HG03175 (cell line): Measurements from ENCODE around the gene PCCB.
"Not testable (repeated sequence)": the region's sequence is repeated elsewhere in the genome, so short reads cannot be mapped to it uniquely, and the experiment has no call there.

Experiments used
- ATAC-seq: cut with Tn5 transposase; IDR thresholded peaks from one replicate; pipeline ENCODE4 v1.9.1; 2021; ENCODE audit warnings: mild to moderate bottlenecking, moderate library complexity; ENCODE audit not compliant: unreplicated experiment

Gene PCCB

GRCh38 chr3:136250059-136250902 lies at the start of gene PCCB:
Gene PCCB (plus strand): TSS chr3:136250340. CDS start chr3:136250376, 36 bp downstream.
- ATAC-seq, result peak; percentile 99

GRCh38 chr3:136207489-136208115 lies 42.5 kb upstream of the PCCB start:
- ATAC-seq, result no peak

GRCh38 chr3:136209921-136210320 lies 40.2 kb upstream of the PCCB start:
- no peak for ATAC-seq

- ATAC-seq, result no peak
Measured at GRCh38 chr3:136211547-136211946, 38.6 kb upstream of the PCCB start.

GRCh38 chr3:136222746-136223145 lies 27.4 kb upstream of the PCCB start:
- not testable (repeated sequence) for ATAC-seq

- ATAC-seq, result no peak
Measured at GRCh38 chr3:136232413-136232812, 17.7 kb upstream of the PCCB start.

DNA sequence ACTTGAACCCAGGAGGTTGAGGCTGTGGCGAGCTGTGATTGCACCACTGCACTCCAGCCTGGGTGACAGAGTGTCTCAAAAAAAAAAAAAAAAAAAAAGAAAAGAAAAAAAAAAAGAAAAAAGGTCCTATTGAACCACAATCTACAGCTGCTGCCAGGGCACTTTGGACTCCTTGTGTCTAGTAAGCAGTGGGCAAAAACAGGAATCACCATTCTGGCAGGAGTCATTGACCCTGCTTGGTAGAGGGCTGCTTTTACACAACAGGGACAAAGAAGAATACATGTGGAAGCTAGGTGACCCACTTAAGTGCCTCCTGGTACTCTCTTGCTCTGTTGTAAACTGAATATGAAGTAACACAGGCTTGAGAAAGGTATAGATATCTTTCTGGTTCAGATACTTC lies 14.6 kb upstream of the PCCB start:
- no peak for ATAC-seq

- no peak for ATAC-seq
Measured at GRCh38 chr3:136236109-136236508, 14.0 kb upstream of the PCCB start.

- ATAC-seq, result no peak
Measured at GRCh38 chr3:136237103-136237502, 13.0 kb upstream of the PCCB start.

DNA sequence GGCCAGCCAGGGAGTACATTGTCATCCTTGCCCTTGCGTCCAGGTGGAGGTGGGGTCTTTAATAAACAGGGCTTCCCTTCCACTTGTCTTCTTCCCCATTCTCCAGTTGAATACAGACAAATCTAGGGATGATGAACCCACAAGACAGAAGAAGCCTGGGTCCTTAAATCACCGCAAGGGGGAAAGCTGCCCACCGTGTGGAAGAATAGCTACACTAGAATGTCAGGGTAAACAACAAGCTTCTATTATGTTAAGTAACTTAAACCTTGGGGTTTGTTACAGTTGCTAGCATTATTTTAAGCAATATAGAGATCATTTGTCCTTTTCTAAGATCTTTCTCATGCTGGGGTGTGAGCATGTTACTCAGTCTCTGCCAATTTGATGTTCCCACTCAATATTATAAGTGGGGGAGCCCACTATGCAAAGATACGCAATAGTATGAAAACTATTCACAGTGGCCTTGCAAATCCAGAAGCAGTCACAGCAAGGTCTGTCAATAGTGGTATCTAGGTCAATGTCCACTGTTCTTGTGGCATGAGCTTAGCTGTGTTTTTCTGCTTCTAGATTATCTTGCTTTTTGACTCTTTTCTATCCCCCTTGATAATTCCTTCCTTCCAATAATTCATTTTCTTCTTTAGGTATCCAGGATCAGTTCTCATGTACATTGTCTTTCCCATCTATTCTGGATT lies 12.0 kb upstream of the PCCB start:
- ATAC-seq, result no peak

DNA sequence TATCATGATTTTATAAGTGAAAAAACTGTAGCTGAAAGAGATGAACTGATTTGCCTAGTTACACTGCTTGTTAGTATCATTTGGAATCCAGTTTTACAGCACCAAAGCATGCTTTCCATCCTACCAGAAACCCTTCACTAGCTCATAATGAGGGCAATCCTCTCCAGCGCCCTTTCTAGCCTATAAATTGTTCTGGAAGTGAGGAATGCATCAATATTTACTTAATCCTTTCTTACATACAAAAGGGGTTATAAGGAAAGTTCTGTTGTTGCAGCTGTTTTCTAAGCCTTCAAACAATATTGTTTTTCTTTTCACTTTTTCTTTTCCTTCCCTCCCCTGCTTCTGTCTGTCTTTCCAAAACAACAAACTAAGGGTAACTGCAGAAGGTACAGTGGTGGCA lies 11.0 kb upstream of the PCCB start:
- no peak for ATAC-seq

GRCh38 chr3:136245691-136246090 lies 4.4 kb upstream of the PCCB start:
- ATAC-seq, result no peak

DNA sequence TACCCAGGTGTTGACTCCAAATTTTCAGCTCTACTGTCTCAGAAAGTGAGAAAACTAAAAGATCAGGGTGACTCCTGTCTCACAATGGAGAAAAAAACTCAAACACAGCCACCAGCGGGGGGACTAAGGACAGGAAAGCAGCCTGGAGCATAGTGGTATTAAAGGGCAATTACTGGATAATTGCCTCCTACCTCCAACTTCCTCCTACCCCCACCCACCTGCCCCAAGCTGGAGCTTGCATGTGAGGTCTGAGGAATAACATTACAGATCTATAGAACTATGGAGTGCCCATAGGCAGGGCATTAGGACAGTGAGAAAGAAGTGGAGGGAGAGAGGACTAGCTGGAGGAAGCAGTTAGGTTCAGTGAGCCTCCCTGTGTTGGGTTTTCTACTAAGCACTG lies 2.7 kb upstream of the PCCB start:
- no peak for ATAC-seq

GRCh38 chr3:136247855-136248590 lies 2.1 kb upstream of the PCCB start:
- ATAC-seq, result no peak

DNA sequence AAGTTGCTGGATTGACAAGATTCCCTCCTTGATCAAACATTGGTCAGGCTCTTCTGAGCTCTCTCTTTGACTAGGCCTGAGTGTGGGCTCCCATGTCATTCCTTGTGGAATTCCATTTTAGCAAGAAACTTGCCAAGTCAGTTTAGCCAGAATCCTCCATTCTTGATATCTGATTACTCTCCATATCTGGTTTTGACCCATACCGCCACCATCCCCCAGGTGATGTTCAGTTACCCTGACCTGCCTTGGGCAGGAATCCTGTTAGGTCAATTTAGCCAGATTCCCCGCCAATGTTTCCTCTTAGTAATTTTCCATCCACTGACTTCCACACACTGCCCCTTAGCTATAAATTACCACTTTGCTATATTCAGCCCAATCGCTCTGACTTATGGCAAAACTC lies 1.0 kb upstream of the PCCB start:
- ATAC-seq, result no peak

DNA sequence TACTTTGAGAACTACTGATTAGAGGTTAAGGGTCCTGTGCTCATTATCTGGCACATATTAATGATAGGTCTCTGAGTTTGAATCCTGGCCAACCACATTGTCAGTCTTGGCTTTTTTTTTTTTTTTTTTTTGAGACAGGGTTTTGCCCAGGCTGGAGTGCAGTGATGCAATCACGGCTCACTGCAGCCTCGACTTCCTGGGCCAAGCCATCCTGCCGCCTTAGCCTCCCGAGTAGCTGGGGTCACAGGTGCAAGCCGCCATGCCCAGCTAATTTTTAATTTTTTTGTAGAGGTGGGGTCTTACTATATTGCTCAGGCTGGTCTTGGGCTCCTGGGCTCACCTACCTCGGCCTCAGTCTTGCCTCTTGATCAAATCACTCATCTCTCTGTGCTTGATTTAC lies 547 bp upstream of the PCCB start:
- ATAC-seq, result no peak

DNA sequence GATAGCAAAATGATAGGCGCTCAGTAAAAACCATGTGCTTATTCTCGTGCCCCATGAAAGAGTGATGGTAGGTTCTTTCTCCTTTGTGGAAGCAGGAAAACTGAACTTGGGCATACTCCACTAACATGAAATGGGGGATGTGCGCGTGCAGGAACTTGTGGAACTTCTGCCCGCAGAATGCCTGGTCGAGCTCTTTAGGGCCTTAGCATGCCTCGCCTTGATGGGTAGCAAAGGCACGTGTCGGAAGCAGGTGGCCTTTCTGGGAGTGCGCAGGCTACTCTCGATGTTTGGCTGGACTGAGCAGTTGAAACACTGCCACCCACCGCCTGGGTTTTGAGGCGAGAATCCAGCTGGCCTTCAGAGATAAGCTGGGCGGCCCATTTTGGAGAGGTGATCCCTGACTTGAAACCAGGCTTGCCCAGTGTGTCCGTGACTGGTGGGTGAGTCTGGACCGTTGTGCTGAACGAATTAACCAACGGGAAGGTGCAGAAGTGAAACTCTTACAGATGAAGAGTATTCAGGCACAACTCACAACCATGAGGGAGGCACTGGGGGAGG lies 842 bp downstream of the PCCB start:
- no peak for ATAC-seq

DNA sequence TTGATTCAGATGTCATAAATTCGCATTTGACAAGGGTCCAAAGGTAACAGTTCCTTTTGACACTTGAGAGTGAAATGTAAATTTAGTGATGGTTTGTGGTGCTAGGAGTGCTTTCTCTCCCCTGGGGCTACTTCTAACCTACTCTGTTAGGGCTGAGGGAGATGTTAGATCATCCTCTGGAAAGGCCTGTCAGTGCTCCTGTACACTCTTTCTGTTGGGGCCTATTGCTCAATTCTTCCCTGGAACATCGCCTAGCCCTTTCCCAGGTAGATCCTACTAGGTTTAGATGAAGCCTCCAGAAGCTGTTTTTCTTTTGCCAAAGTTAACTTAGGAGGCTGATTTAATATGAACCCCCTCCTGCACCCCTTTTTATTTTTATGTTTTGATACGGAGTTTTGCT lies 1.4 kb downstream of the PCCB start:
- no peak for ATAC-seq

DNA sequence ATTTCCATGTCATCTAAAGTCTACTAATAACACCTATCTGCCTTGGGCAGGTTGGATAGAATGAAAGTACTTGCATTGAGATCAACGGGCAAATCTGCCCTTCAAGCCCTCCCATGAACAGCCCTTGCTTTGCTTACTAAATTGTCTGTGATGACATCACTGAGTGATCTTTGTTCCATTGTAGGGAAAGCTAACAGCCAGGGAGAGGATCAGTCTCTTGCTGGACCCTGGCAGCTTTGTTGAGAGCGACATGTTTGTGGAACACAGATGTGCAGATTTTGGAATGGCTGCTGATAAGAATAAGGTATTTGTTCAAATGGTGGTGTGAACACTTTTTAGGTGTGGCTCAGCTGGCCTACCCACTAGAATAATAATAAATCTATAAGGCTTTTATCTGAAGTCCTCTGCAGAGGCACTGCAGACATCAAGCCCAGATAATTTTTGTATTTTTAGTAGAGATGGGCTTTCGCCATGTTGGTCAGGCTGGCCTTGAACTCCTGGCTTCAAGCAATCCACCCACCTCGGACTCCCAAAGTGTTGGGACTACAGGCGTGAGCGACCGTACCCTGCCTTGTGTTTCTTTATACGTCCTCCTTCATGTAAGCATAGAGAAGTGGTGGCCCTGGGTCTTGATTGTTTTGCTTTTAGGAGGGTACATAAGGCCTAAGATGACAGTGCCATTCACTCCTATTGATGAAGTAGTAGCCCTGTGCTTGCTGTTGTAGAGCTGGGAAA lies 5.7 kb downstream of the PCCB start:
- ATAC-seq, result no peak

GRCh38 chr3:136258199-136258598 lies 8.1 kb downstream of the PCCB start:
- no peak for ATAC-seq
